Neutrophil (primary cell): Measurements from ENCODE around the gene EEF1AKMT2.
A peak's percentile ranks its signal among the peaks of the same experiment; 100 is the strongest.

Experiments used
- H3K27ac ChIP-seq: fragments of 200-600 bp; sonication (generic); 2 replicates; pipeline ENCODE4 v1.5.1; 2016; ENCODE audit warnings: mild to moderate bottlenecking, moderate library complexity
- H3K27me3 ChIP-seq: fragments of 200-600 bp; sonication (generic); 2 replicates; pipeline ENCODE4 v1.6.0; 2016; ENCODE audit warnings: mild to moderate bottlenecking
- H3K36me3 ChIP-seq: fragments of 200-600 bp; sonication (generic); 2 replicates; pipeline ENCODE4 v1.5.1; 2017
- H3K4me1 ChIP-seq, 2 experiments: fragments of 200-600 bp in 1 of 2; sonication (generic) in 1 of 2; 1 replicate in 1 of 2; 2 replicates in 1 of 2; pipeline versions ENCODE4 v1.5.1 to v1.6.1; 2013 to 2016; ENCODE audit warnings: low read depth in 1 of 2, low read length in 1 of 2, mild to moderate bottlenecking in 1 of 2, moderate library complexity in 1 of 2; ENCODE audit not compliant: control insufficient read depth in 1 of 2, insufficient read depth in 1 of 2
- H3K4me3 ChIP-seq, 2 experiments: fragments of 200-600 bp in 1 of 2; sonication (generic) in 1 of 2; 1 replicate in 1 of 2; 2 replicates in 1 of 2; pipeline ENCODE4 v1.5.1; 2013 to 2016; ENCODE audit warnings: low read depth in 1 of 2, low read length in 1 of 2, mild to moderate bottlenecking in 1 of 2, moderate library complexity in 1 of 2
- H3K9me3 ChIP-seq: fragments of 200-600 bp; sonication (generic); 2 replicates; pipeline ENCODE4 v1.5.1; 2016
- TF ChIP-seq, protein P1 (sequence below): fragments of 200-600 bp; sonication (generic); IDR thresholded peaks from 2 replicates; pipeline ENCODE4 v1.5.1; 2016; ENCODE audit warnings: antibody characterized with exemption

Gene EEF1AKMT2

DNA sequence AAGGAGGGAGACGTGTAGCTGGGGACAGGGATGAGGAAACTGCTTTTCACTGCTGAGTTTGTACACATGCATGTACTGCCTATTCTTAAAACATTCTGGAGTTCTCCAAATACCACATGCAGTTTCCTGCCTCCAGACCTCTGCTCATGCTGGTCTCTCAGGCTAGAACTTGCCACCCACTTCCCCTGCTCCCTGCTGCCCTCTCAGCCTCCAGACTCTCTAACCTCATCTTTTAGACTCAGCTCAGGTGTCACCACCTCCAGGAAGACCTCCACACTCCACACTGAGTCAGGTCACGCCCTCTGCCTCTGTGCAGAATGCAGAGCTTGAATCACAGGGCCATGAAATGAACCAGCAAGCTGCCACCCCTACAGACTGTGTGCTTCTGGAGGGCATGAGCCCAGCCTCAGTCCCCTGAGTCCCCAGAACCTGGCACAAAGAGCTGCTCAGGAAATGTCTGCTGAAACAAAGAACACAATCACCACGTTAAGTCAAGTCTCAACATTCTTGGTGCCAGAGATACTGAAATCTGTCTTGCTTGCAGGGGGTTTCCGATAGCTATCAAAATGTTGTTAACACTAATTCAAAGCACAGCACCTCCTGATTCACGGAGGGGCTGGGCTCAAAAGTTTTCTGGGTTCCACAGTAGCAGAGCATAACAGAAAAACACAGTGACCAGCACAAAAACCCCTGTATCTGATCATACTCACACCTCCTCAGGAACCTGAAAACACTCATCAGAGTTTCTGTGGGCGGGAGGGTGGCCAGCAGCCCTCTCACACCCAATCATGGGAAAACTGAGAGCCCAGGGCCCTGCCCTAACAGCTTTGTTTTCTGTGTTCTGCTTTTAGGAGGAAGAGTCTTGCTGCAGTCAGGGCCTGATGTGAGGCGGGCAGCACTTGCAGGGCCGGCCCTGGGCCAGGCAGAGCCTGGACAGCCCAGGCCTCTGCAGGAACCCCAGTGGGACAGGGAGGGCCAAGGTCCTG, 68.6 kb downstream of the EEF1AKMT2 start:
- Histone ChIP-seq H3K4me3 (peak overlapping the region in 1 of 2 experiments; percentile 19), H3K9me3 (no peaks in the 10 kb centered on the region), H3K36me3 (peaks cover 6% of the 10 kb centered on the region), H3K4me1 (peaks cover 76 to 80% of the 10 kb centered on the region in 2 experiments), H3K27ac (peak overlapping the region; percentile 99), H3K27me3 (no peaks in the 10 kb centered on the region)
- TF ChIP-seq, protein P1, sequence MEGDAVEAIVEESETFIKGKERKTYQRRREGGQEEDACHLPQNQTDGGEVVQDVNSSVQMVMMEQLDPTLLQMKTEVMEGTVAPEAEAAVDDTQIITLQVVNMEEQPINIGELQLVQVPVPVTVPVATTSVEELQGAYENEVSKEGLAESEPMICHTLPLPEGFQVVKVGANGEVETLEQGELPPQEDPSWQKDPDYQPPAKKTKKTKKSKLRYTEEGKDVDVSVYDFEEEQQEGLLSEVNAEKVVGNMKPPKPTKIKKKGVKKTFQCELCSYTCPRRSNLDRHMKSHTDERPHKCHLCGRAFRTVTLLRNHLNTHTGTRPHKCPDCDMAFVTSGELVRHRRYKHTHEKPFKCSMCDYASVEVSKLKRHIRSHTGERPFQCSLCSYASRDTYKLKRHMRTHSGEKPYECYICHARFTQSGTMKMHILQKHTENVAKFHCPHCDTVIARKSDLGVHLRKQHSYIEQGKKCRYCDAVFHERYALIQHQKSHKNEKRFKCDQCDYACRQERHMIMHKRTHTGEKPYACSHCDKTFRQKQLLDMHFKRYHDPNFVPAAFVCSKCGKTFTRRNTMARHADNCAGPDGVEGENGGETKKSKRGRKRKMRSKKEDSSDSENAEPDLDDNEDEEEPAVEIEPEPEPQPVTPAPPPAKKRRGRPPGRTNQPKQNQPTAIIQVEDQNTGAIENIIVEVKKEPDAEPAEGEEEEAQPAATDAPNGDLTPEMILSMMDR, result no peak

DNA sequence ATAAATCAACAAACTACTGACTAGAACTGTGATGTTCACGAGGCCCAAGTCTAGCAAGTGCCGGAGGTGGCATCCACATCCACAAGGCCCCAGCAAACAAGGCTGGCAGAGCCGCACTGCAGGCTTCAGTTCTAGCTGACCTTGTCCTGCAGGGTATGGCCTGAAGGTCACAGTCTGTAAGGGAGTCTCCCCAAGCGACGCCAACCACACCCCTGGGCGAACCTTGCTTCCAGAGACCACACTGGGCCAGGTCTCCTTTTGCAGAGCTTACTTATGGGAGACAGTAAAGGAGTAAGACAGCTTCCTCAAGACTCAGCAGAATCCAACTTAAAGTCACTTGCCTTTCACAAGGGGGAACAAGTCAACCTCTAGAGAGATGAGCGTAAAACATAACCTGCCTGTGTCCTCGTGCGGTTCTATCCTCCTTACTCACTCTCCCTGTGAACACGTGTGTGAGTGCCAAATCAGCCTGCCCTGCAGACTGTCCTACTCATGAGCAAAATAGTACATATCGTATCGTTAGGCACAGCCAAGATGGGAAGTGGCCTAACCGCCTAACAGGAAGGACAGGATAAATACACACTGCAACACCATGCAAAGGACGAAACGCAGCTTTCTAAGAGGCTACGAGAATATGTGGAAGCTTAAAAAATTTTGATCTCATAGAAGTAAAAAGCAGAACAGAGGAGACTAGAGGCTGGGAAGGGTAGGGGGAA, 70.2 kb downstream of the EEF1AKMT2 start:
- Histone ChIP-seq H3K36me3 (peaks cover 6% of the 10 kb centered on the region), H3K27me3 (no peaks in the 10 kb centered on the region), H3K4me3 (peak overlapping the region; percentile 8 to 23), H3K4me1 (peaks cover 82% of the 10 kb centered on the region in 2 experiments), H3K27ac (peak overlapping the region; percentile 99), H3K9me3 (no peaks in the 10 kb centered on the region)
- TF ChIP-seq, protein P1, result peak; percentile 30

DNA sequence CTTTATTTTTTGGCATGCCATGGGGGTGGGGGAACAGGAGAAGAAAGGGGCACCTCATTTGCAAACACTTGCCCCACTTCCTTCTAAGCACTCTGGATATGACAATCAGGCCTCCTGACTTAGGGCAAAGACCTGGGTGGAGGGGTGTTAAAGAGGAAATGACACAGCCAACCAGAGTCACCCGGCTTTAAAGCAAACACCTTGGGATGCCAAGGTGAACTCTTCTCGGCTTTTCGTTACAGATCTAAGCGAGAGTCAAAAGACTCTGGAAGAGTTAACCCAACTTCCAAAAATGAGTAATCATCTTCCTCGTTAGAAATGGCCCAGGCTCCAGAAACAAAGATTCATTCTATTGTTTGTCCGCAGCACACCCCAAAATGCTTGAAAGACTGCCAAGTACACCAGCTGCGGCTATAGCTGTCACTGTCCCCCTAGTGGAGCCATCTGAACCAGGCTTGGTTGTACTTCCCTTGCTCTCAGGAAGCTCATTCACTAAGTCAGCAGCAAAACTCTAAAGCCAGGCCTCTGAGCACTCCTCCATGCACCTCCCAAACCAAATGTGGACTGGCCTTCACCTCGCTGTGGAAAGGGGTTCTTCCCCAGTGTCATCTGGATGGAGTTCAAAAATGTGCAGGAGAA, 72.4 kb downstream of the EEF1AKMT2 start:
- H3K4me1 ChIP-seq, result peaks cover 96 to 97% of the 10 kb centered on the region in 2 experiments
- H3K9me3 ChIP-seq, result no peaks in the 10 kb centered on the region
- TF ChIP-seq, protein P1, result peak; percentile 74
- peak overlapping the region; percentile 99 for H3K27ac ChIP-seq
- H3K27me3 ChIP-seq, result no peaks in the 10 kb centered on the region
- no peaks in the 10 kb centered on the region for H3K36me3 ChIP-seq
- H3K4me3 ChIP-seq, result peak overlapping the region; percentile 46 to 47

DNA sequence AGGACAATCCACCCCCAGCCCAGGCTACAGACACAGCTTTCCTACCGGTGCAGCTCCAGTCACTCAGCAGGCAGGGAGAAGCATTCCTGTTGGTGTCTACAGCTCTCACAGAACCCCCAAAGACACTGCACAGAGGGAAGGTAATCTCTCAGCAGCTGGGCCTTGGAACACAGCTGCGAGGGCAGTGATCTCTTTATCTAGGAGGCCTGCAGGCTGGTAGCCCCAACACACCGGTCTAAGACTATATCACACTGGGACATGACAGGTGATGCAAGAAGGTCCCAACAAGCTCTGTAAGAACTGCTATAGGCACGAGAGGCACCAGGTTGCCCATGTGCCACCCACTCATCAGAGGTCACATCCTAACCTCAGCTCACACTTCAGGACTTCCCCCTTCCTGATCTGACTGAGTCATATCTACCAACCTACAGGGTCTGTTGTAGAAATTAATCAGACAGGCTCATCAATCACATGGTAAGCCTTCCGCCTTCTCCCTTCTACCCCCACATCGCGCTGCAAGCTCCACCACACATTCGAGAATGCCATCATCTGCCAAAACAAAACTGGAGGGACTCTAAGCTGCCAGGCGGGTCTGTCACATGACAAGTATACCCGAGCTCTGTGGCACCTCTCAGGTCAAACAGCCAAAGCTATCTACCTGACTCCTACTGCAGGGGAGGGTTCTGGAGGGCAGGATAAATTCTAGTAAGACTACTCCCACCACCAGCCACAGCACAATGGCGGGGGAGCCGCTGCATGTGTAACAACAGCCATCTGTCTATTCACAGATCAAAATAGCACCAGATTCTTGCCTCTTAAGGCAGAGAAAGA, 73.6 kb downstream of the EEF1AKMT2 start:
- TF ChIP-seq, protein P1, result no peak
- Histone ChIP-seq H3K9me3 (no peaks in the 10 kb centered on the region), H3K4me3 (peak overlapping the region; percentile 46 to 47), H3K4me1 (peaks cover 95 to 97% of the 10 kb centered on the region in 2 experiments), H3K27me3 (no peaks in the 10 kb centered on the region), H3K27ac (peak overlapping the region; percentile 99), H3K36me3 (no peaks in the 10 kb centered on the region)
